HUES64 (cell line): ENCODE data around the gene ZNF516.

Experiments used
- H3K27ac ChIP-seq: 2 replicates; pipeline ENCODE4 v1.7.0; 2013; ENCODE audit warnings: low read depth, low read length, inconsistent platforms
- H3K27me3 ChIP-seq: 2 replicates; pipeline ENCODE4 v1.6.1; 2013; ENCODE audit warnings: mild to moderate bottlenecking, low read length; ENCODE audit not compliant: insufficient read depth
- H3K36me3 ChIP-seq: 2 replicates; pipeline ENCODE4 v1.6.1; 2013; ENCODE audit warnings: mild to moderate bottlenecking, low read length; ENCODE audit not compliant: insufficient read depth
- H3K4me1 ChIP-seq: 2 replicates; pipeline ENCODE4 v1.6.1; 2013; ENCODE audit warnings: mild to moderate bottlenecking, low read length, moderate library complexity; ENCODE audit not compliant: insufficient read depth
- H3K4me3 ChIP-seq: 2 replicates; pipeline ENCODE4 v1.5.1; 2013; ENCODE audit warnings: mild to moderate bottlenecking, low read length, moderate library complexity
- H3K9ac ChIP-seq: 2 replicates; pipeline ENCODE4 v1.6.1; 2013; ENCODE audit warnings: mild to moderate bottlenecking, low read depth, low read length
- H3K9me3 ChIP-seq: 2 replicates; pipeline ENCODE4 v1.6.1; 2013; ENCODE audit warnings: low read depth, low read length; ENCODE audit not compliant: insufficient read depth
- WGBS: fragments of 150-250, 120-280 bp; methylation state at CpG from one replicate; pipeline ENCODE4 v1.1.7; 2013; ENCODE audit warnings: missing lambda C conversion rate; 5-methylcytosine and 5-hydroxymethylcytosine counted together

The ZNF516 gene

DNA sequence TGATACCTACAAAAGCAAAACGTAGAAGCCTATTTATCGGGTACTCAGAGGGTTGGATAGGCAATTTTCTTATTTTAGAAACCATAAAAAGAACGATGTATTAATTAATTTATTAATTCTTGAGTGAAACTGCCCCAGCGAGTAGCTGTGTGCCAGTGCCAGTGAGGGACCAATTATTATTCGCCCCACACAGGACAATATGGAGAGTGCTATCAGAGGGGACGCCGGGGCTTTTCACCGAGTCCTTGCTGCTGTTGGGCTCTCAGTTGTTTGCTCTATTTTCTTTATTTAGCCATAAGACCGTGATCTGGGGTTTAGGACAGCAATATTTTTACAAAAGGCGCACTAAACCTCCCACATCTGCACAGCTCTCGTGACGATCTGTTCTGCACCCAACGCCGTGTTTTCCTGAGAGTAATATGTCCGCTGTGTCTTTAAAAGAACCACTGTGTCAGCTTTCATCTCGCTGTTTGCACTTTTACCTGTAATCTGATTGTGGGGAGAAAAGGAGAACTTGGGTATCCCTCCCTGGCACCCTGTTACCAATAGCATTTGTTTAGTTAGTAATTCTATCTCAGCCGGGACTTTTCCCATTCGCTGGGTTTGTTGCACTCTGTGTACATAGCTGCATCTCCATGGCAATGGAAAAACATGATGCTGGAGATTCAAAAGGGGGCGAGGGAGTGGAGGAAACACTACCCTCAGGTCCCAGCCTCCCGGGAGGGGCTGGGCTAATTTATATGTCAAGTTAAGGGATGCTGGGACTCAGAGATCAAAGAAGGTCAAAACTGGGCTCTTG lies 30.1 kb upstream of the ZNF516 start:
- 50% methylated on average over 18 of the region's 20 CpGs for WGBS
- no peak overlapping the region for H3K27ac ChIP-seq
- H3K9me3 ChIP-seq, result no peaks in the 10 kb centered on the region
- peaks cover 7% of the 10 kb centered on the region for H3K27me3 ChIP-seq
- H3K9ac ChIP-seq, result peak overlapping the region; percentile 61; the same call in 1 of the 2 replicates
- no peaks in the 10 kb centered on the region for H3K36me3 ChIP-seq
- H3K4me3 ChIP-seq, result peak overlapping the region; percentile 42
- H3K4me1 ChIP-seq, result peaks cover 33% of the 10 kb centered on the region

DNA sequence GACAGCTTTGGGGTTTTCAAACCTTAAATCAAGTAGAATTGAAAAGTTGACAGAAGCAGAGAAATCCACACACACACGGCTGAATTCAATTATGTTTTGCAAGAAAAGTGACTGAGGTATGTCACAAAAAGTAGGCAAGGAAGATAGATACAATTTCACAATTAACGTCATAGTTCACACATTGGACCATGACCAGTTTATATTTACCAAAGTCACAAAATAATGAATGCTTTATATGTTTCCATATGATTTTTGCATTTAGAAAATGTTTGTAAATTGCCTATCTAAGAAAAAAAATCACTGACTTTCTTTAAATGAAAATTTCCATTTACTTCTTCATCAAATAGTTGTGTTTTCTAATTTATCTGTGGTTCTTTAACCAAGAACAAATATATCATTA lies 29.4 kb upstream of the ZNF516 start:
- peaks cover 13% of the 10 kb centered on the region for H3K27me3 ChIP-seq
- 83% methylated on average over 2 of the region's 2 CpGs for WGBS
- no peak overlapping the region for H3K4me3 ChIP-seq

DNA sequence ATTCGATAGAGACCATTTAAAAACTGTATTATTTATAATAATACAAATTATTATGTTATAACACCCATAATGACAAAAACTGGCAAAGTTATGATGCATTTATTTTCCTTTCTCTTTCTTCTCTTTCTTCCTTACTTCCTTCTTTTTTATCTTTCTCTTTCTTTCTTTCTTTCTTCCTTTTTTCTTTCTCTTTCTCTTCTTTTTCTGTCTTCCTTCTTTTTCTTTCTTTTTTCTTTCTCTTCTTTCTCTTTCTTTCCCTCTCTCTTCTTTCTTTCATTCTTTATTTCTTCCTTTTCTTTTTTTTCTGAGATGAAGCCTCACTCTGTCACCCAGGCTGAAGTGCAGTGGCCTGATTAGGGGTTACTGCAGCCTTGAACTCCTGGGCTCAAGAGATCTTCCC lies 27.5 kb upstream of the ZNF516 start:
- H3K9me3 ChIP-seq, result no peaks in the 10 kb centered on the region
- no peaks in the 10 kb centered on the region for H3K36me3 ChIP-seq
- peaks cover 11% of the 10 kb centered on the region; the same call in 1 of the 2 replicates for H3K27me3 ChIP-seq
- WGBS, result no CpG with 5 or more reads among the region's 1 CpG
- no peak overlapping the region for H3K27ac ChIP-seq
- peaks cover 39% of the 10 kb centered on the region for H3K4me1 ChIP-seq
- H3K4me3 ChIP-seq, result no peak overlapping the region
- no peak overlapping the region for H3K9ac ChIP-seq

More for the DNA sequence above, 29.4 kb upstream of the ZNF516 start:
- no peaks in the 10 kb centered on the region for H3K9me3 ChIP-seq
- H3K27ac ChIP-seq, result no peak overlapping the region
- H3K36me3 ChIP-seq, result no peaks in the 10 kb centered on the region
- peaks cover 38% of the 10 kb centered on the region for H3K4me1 ChIP-seq
- no peak overlapping the region for H3K9ac ChIP-seq

DNA sequence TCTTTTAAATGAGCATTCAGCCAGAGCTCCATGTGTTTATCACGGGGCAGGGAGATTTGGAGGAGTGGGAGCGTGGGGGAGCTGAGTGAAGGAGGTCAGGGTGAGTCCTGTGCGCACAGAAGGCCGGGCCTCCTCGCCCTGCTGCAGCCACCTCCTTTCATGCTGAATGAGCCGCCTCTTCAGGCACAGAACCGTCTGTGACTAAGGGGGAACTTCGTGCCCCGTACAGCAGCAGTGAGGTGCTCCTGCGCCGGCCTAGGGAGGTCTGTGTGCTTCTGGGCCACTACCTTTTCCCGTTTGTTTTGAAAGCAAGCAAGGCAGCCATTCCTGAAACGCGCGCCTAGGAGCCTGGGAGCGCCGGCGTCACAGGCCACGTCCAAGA lies 27.1 kb upstream of the ZNF516 start:
- Histone ChIP-seq H3K27ac (no peak overlapping the region), H3K4me3 (no peak overlapping the region), H3K4me1 (peaks cover 41% of the 10 kb centered on the region), H3K27me3 (peaks cover 11% of the 10 kb centered on the region; the same call in 1 of the 2 replicates), H3K36me3 (no peaks in the 10 kb centered on the region), H3K9ac (no peak overlapping the region), H3K9me3 (no peaks in the 10 kb centered on the region)
- 39% methylated on average over 19 of the region's 19 CpGs for WGBS

DNA sequence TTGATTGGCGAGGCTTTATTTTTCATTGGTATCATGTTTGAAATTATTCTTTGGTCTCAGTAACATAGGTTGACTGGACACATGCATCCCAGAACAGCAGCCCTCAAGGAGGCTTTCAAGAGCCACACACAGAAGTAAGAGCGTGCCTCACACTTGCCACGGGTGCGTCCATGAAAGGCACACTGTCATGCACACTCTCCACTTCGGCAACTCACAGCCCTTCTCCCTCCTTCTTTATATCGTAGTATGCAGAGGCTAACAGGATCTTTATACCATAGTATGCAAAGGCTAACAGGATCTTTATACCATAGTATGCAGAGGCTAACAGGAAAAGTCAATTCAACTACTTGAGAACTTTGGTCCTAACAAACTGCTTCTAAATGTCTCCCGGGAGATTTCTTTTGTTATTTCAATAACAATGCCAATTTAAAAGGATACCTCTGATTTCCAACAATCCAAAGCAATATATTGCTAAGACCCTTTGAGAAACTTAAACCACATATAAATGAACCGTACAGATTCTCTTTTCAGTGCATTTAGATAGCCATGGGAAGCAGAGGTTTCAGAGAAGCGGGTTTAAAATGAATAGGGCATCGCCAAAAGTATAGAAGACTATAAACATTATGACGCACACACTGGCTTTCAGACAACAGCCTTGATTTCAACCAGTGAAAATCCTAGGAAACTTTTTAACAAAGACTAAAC lies 26.5 kb upstream of the ZNF516 start:
- Histone ChIP-seq H3K4me1 (peaks cover 41% of the 10 kb centered on the region), H3K9me3 (no peaks in the 10 kb centered on the region), H3K27ac (no peak overlapping the region), H3K36me3 (no peaks in the 10 kb centered on the region), H3K27me3 (peaks cover 11% of the 10 kb centered on the region; the same call in 1 of the 2 replicates), H3K9ac (no peak overlapping the region), H3K4me3 (no peak overlapping the region)
- 52% methylated on average over 11 of the region's 11 CpGs for WGBS

DNA sequence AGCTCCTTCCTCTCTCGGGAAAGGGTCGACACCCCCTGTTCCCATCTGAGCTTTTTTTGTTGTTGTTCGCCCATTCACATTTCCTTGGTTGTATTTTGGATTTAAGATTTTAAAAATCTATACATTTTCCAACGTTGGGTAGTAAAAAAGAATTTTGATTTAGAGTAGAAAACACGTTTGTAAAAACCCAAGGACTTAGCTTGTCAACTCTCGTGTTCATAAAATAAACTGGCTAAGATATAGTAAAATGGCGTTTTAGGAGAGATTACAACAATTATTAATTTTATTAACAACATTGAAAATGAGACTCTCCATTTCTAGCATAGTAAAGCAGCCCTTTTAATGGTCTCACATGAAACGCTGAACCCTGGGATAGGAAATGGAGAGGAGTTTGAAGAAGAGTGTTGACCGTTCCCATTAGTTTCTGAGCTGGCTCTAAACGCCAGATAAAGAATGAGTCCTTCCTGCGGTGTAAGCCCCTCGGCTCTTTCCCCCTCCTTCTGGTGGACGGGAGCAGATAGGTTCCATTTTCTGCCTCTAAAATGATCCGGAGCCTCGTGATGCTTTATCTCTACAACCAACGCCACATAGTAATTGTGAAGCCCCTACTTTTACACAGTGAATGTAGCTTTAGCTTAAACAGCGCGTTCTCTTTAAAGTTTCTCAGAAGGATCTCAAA lies 24.0 kb upstream of the ZNF516 start:
- Histone ChIP-seq H3K27ac (peak overlapping the region; percentile 10; the same call in 1 of the 2 replicates), H3K4me3 (peak overlapping the region; percentile 57), H3K4me1 (peaks cover 35% of the 10 kb centered on the region), H3K36me3 (no peaks in the 10 kb centered on the region), H3K9ac (peak overlapping the region; percentile 72), H3K27me3 (peaks cover 11% of the 10 kb centered on the region; the same call in 1 of the 2 replicates), H3K9me3 (no peaks in the 10 kb centered on the region)
- WGBS, result 11% methylated on average over 14 of the region's 18 CpGs

DNA sequence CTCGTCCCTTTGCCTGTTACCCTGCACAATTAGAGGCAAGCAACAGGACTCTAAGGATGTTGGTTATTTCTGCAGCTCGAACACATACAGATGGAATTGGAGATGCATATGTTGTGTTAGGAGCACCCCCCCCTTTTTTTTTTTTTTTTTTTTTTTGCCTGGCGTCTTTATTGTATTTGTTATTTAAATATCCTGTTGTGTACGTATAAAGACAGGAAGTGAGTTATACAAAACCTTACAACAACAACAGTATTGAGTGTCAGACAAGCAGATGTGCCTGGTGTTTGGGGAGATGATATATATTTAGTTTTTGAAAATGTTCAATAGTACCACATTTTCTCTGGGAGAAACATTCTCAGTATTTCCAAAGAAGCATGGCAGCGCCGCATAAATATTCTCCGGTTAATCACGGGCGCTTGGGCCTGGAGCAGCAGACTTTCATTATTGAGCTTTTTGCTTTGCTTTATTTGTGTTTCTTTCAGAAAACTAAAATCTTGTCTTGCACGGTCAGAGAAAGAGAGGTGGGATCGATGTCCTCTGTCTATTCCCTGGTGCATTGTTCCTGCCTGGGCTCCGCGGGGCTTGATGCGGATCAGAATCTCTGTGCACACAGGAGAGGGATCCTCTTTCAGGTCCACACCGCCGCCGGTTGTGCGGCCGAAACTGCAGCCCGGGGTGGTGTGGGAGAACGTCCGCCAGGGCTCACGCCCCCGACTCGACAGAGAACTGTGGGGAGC lies 23.2 kb upstream of the ZNF516 start:
- Histone ChIP-seq H3K27ac (peak overlapping the region; percentile 10; the same call in 1 of the 2 replicates), H3K4me1 (peaks cover 35% of the 10 kb centered on the region), H3K9me3 (no peaks in the 10 kb centered on the region), H3K36me3 (no peaks in the 10 kb centered on the region), H3K9ac (peak overlapping the region; percentile 72), H3K4me3 (peak overlapping the region; percentile 57), H3K27me3 (peaks cover 11% of the 10 kb centered on the region; the same call in 1 of the 2 replicates)
- WGBS, result 8% methylated on average over 23 of the region's 25 CpGs

DNA sequence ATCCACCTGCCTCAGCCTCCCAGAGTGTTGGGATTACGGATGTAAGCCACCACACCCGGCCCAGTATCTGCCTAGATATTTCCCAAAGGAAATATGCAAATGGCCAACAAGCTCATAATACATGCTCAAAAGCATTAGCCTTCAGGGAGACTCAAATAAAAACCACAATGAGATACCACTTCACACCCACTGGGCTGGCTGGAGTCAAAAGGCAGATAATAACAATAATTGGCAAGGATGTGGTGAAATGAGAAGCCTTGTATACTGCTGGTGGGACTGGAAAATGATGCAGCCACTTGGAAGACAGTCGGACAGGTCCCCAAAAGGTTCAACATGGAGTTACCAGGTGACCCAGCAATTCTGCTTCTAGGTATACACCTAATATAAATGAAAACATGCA lies 20.5 kb upstream of the ZNF516 start:
- Histone ChIP-seq H3K36me3 (no peaks in the 10 kb centered on the region), H3K4me1 (peaks cover 20% of the 10 kb centered on the region), H3K4me3 (no peak overlapping the region), H3K27ac (no peak overlapping the region), H3K27me3 (peaks cover 8% of the 10 kb centered on the region; the same call in 1 of the 2 replicates), H3K9ac (no peak overlapping the region), H3K9me3 (no peaks in the 10 kb centered on the region)
- WGBS, result 94% methylated on average over 3 of the region's 3 CpGs

DNA sequence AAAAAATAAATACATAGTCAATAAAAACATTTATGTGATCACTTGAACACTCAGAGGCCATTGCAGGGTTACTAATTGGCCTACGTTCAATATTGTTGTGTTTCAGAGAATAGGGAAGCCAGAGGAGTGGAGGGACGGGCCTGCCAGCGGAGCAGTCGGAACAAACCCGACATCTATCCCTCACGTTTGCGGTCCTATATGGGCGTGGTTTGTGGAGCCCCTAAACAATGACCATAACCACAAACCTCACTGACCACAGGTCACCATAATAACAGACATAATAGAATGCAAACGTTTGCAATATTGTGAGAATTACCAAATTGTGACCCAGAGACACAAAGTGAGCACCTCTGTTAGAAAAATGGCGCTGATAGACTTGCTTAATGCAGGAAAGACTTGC lies 19.5 kb upstream of the ZNF516 start:
- Histone ChIP-seq H3K36me3 (no peaks in the 10 kb centered on the region), H3K27me3 (peaks cover 4% of the 10 kb centered on the region; the same call in 1 of the 2 replicates), H3K9ac (no peak overlapping the region), H3K9me3 (no peaks in the 10 kb centered on the region), H3K4me3 (no peak overlapping the region), H3K4me1 (peaks cover 13% of the 10 kb centered on the region), H3K27ac (no peak overlapping the region)
- 91% methylated on average over 10 of the region's 10 CpGs for WGBS

DNA sequence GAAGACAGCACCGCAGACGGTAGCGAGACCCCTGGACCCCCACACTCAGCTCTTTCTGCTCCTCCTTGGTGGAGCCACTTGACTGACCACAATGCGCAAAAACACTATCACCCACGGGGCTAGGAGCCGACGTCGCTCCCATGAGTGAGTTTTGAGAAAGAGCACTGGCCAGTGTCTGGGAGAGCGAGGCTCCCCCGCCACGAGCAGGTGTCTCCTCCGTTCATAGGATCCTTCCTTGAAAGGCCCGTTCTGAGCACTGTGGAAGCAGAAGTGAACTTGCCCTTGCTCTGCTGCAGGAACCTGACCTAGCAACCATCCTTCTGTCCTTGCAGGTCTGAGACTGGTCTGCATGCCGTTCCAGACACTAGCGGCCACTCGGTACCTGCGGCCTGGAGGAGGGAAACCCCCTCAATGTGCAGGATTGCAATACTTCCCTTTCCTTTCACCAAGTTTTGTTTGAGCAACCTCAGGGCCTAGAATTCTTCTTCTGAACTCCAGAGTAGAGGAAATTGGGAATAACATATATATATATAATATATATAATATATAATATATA lies 12.9 kb upstream of the ZNF516 start:
- Histone ChIP-seq H3K36me3 (no peaks in the 10 kb centered on the region), H3K9ac (no peak overlapping the region), H3K27ac (no peak overlapping the region), H3K27me3 (no peaks in the 10 kb centered on the region), H3K9me3 (no peaks in the 10 kb centered on the region), H3K4me1 (peaks cover 15% of the 10 kb centered on the region), H3K4me3 (no peak overlapping the region)
- 95% methylated on average over 17 of the region's 17 CpGs for WGBS
